NCI-H2196 (cell line): ENCODE results near the gene NUDT9.
"Not testable (repeated sequence)": the region's sequence is repeated elsewhere in the genome, so short reads cannot be mapped to it uniquely, and the experiment has no call there.

Experiments used
- DNase-seq: peaks from one replicate; lab custom pipeline; 2025; ENCODE audit not compliant: unreplicated experiment; lab: John Stamatoyannopoulos, UW

The NUDT9 gene

DNA sequence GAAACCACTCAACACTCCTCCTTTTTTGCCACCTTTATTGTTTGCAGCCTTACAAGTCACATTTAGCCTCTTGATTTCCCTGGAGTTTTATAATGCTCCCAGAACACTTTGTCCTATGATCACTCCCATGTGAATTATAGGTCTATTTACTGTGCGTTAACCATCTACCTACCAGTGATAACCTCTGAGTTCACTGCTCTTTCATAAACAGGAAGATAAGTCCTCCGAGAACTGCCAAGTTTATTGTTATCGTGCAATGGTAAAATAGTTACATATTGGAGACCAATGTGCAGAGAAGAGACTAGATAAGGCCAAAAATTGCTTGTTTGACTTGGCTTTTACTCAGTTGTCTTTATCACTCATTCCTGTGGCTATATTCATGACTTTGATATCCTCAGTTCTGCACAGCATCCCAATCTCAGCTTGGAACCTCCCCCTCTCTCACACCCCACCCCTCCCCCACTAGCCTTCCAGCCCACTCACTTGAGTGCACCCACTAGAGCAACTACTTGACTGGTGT, 12.9 kb upstream of the NUDT9 start:
- no peak for DNase-seq

DNA sequence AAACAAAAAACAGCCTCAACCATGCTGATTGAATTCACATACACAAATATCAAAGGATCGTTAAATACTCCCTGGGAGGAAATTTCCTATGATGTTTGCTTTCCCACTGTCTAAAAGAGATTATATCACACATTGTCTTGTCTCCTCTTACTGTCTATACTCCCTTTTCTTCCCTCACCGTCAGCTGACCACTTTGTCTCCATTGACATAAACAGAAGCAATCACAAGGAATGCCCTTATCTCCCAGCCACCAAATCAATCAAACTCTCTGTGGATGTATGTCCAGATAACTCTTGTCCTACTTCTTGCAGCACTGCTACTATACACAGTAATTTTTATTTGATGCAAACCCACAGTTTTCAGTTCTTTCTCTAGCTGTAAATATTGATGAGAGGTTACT, 12.2 kb upstream of the NUDT9 start:
- no peak for DNase-seq

DNA sequence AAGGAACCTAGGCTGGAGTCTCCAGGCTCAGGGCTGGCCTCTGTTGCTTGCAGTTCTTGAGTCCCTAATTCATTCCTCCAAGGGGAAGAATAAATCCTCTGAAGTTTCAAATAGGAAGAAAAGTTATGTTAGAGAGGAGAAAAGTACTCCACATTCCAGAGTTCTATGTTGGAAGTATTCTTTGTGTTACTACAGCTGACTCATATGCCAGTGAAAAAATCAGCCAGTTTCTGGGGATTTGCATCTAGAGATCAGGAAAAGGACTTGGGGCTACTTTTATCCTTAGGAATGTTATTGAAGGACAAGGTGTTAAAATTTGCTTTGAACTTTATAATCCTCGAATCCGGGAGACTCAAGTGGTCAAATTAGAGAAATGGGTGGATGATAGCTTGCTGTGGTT, 11.7 kb upstream of the NUDT9 start:
- DNase-seq = no peak

DNA sequence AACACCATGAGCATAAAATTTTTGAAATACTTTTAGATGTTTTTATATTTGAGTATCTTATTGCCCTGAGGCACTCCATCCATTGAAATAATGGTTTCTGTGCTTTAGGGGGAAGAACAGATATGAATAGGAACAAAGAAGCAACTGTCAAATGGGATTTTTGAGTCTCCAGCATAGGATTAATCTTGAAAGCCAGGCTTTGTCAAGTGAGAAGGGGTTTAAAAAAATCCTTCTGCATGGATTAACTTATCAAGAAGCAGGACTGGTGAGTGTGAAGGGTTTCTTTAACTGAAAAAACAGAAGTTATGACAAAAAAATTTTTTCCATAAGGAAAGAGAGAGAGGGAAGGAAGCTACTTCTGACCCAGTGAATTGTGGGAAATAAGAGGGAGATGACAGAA, 7.6 kb upstream of the NUDT9 start:
- DNase-seq = no peak

DNA sequence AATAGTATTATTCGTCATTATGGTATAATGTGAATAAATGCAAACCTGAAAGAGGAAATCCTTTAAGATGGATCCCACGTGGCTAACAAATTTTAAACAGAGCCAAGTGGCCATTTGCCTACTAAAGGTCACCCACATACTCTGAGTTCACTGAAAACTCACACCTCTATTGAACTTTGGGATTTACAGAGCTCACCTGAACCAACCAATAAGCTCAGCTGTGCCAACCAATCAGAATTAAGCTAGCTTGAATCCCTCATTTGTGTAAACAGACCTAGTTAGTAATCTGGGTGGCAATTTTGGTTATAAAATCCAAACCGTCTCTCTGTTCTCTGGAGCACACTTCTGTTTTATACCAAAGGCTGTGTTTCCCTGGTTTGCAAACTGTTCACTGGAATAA, 5.4 kb upstream of the NUDT9 start:
- no peak for DNase-seq

DNA sequence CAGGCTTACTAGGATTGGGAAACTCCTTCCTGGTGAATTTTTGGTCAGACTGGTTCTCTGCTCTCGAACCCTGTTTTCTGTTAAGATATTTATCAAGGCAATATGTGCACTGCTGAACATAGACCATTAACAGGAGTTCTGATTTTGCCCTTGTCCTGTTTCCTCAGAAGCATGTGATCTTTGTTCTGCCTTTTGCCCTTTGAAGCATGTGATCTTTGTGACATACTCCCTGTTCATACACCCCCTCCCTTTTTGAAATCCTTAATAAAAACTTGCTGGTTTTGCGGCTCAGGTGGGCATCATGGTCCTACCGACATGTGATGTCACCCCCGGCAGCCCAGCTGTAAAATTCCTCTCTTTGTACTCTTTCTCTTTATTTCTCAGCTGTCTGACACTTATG, 4.0 kb upstream of the NUDT9 start:
- not testable (repeated sequence) for DNase-seq

DNA sequence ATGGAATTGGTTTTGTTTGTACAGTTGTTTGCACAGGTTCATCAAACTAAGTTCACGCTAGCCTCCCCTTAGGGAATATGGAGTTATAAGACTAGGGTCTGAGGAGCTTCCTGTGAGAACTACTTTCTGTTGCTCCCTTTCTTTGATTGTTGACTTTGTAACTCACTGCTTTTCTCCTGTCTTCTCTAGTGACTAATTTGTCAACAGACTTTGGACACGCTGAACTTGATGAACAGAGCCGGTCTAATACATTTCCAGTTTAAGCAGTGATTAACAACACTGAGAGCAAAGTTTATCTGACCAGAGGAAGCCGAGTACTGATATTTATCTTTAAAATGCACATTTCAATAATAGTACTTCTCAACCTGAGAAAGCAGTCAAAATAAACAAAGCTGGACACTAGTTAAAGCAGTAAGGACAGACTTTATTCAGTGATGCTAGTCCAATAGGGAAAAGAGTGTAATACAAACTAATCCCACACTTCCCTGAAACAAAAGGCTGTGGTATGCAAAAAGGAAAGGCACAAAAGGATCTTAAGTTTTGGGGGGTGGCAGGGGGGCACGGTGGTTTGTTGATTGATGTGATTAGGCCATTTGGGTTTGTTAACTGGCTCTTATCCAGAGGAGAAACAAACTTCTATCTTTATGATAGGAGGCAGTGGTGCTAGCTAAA, 2.7 kb upstream of the NUDT9 start:
- DNase-seq = no peak

DNA sequence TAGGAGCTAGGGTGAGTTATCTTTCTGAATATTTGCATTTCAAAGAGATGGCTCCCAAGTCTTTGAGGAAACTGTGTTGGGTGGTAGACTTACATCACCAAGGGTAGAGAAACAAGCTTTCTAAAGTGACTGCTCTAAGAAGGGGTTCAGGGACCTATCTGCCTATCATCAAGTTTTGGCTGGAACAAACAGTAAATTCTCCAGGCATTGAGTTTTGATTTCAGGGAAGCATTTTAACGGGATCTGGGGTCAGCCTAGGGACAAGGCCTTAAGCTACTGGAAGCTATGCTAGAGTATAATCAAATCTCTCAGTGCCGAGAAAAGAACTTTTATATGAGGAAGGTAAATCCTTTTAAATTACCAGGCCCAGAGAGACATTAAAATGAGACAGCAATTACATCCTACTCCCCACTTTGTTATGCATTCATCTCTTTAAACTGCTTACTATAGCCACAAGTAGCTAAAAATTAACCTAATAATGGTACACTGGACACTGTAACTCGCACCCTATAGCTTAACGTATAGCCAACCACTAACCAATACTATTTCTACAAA, 2.0 kb upstream of the NUDT9 start:
- DNase-seq = no peak

DNA sequence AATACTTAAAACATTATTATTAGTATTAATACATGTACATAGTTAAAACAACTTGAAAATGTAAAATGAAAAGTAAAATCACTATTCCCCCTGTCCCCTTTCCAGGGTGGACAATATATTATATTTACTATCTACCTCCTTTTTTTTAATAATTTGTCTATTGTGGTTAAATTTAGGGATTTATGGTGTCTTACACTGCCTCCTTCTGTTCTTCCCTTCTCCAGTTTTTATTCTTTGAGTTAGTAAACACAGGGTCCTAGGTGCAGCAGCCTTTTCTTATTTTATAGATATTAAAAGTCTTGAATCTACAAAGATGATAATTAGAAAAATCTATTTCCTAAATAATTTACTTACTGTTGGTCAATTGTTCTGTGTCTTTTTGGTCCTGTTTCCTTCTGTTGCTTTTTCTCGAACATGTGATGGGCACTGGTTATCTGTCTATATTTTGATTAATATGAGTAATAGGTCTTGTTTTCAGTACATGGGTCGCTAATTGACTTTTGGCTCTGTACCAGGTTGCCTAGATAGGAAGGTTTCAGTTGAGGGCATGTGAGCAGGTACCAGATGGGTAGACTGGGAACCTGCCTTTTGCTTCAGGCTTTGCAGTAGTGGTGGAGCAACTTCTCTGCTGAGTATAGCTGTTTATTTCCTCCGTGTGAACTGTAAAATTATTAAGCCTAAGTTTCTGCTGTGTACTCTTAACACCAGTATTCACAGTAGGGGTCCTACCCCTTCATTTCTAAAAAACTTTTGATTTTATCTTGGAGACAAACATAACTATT, 1.1 kb downstream of the NUDT9 start:
- no peak for DNase-seq

DNA sequence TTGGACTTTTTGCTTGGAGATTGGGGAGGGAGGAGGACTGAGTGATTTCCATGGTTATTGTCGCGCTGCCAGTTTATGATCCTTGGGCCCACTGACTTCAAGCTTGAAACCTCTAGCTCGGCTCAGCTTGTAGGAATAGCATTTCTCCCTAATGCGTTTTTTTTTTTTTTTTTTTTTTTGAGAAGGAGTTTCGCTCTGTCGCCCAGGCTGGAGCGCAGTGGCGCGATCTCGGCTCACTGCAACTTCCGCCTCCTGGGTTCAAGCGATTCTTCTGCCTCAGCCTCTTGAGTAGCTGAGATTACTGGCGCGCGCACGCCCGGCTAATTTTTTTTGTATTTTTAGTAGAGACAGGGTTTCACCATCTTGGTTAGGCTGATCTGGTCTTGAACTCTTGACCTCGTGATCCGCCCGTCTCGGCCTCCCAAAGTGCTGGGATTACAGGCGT, 1.7 kb downstream of the NUDT9 start:
- not testable (repeated sequence) for DNase-seq

DNA sequence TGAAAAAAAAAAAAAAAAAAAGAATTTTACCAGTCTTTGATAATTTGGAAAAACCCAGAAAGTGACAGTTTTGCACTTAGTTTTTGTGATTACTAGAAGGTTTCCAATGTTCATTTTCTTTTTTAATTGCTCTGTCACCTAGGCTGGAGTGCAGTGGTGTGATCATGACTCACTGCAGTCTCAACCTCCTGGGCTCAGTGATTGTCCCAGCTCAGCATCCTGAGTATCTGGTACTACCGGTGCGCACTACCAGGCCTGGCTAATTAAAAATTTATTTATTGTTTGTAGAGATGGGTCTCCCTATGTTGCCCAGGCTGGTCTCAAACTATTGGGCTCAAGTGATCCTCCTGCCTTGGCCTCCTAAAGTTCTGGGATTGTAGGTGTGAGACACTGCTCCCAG, 3.3 kb downstream of the NUDT9 start:
- no peak for DNase-seq

DNA sequence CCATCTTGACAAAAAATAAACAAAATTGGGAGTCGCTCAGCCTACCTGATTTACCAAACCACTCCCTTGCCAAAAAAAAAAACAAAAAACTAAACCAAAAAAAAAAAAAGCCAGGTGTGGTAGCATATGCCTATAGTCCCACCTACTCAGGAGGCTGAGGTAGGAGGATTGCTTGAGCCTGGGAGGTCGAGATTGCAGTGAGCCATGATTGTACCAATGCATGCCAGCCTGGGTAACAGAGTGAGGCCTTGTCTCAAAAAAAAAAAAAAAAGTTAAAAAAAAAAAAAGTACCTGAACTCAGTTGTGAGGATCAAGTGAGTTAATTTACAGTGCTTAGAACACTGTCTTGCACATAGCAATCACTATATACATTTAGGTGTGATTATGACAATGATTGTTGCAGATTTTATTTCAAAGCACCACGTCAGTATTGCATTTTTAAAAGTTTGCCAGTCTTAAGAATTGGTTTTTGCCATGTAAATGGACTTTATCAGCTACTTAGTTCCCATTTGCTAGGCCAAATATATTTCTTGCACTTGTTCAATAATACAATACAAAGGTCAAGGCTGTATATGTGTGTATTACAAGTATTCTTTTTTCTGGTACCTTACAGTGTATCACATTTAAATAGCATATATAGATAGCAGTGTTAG, 4.6 kb downstream of the NUDT9 start:
- no peak for DNase-seq

DNA sequence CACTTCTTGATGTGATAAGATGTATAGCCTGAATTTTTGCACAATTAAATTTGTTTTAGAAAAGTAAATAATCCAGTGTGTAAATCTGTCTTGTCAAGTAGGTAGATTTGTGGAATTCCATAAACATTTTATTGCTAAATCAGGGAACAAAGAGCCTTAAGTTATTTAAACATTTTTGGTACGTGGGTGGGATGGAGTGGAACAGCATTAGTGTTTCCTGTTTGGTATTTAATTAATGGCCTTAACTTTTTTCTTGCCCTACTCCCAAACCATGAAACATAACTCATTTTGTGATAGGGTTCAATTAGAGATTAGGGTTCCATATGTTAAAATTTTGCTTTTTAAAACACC, 5.1 kb downstream of the NUDT9 start:
- no peak for DNase-seq

DNA sequence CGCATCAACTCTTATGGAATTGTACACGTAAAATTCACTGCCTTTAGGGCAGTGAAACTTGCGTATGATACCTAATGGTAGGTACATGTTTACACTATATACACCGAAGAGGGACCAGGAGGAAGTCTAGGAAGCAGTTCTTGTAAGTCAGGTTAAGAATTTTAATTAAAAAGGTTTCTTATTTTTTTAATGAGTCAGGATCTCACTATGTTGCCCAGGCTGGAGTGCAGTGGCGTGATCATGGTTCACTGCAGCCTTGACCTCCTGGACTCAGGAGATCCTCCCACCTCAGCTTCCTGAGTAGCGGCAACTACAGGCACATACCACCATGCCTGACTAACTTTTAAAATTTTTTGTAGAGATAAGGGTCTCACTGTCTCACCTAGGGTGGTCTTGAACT, 6.6 kb downstream of the NUDT9 start:
- no peak for DNase-seq

DNA sequence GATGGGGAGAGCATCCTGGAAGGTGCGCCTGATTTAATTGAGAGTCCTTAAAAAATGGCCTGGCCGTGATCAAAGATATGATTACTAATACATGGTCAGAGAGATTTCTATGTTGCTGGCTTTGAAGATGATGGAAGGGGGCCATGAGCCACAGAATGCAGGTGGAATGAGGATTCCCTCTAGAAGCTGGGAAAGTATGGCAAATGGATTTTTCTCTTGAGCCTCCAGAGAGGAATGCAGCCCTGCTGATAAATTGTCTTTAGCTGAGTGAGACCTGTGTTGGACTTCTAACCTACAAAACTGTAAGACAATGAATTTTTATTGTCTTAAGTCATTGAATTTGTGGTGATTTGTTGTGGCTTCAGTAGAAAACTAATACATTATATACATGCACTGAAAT, 7.7 kb downstream of the NUDT9 start:
- DNase-seq = no peak

DNA sequence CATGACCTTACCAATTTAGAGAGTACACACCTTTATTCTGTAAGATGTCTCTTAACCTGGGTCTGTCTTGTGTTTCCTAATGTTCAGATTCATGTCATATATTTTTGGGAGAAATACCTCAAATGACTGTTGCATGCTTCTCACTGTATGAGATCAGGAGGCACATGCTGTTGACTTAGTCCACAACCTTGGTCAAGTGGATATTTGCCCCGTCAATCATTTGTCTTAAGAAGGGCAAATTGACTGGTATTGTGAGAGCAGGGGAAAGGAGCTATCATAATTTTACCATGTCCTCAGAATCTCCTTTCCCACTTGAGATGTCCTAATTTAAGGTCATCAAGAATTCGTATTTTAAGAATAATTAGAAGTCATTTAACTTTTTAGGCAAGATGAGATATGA, 11.0 kb downstream of the NUDT9 start:
- DNase-seq = no peak

DNA sequence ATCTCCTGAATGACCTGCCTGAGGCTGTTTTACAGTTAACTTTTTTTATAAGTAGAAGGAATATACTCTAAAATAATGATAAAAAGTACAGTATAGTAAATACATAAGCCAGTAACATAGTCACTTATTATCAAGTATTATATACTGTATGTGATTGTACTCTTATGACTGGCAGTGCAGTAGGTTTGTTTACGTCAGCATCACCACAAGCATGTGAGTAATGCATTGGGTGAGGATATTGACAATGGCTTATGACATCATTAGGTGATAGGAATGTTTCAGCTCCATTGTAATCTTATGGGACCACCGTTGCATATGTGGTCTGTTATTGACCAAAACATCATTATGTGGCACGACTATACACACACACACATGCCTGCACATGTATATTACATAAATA, 20.5 kb downstream of the NUDT9 start:
- DNase-seq = no peak

DNA sequence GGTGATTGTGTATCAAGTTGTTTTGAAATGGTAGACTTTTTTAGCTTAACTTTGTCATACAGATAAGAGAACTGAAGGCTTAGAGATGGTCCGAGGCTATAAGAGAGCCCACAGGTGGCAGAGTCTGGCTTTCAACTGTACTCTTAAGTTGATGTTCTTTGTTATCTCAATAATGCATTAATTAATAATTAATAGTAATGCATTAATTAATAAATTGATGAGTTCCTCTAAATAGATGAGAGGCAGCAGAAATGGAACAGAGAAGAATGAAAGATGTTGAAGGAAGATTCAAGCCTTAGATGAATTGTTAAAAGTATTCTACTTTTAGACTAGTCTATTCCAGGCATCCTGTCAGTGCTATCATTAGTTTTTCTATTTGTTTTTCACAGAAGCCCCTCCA, 22.4 kb downstream of the NUDT9 start:
- DNase-seq = no peak

DNA sequence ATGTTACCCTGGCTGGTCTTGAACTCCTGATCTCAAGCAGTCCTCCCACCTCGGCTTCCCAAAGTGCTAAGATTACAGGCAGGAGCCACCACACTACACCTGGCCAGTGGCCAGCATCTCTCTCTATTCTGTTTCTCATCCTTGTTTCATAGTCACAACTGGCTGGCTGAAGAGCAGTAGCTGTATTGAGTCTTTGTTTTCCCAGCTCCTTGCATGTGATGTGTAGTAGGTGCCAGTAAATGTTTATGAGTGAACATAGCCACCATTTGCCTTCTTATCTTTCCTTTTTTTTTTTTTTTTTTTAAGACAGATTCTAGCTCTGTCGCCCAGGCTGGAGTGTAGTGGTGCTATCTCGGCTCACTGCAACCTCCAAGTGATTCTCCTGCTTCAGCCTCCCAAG, 23.6 kb downstream of the NUDT9 start:
- DNase-seq = no peak

DNA sequence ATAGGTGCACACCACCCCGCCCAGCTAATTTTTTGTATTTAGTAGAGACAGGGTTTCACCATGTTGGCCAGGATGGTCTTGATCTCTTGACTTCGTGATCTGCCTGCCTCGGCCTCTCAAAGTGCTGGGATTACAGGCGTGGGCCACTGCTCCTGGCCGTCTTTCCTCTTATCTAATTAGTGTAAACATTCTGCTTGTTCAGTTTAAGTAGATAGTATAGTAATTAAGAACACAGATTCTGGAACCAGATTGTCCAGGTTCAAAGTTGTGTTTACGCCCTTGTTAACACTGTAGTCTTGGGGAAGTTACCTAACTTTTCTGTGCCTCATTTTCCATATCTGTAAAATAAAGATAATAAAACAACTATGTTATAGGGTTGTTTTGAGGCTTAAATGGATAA, 24.0 kb downstream of the NUDT9 start:
- DNase-seq = not testable (repeated sequence)

DNA sequence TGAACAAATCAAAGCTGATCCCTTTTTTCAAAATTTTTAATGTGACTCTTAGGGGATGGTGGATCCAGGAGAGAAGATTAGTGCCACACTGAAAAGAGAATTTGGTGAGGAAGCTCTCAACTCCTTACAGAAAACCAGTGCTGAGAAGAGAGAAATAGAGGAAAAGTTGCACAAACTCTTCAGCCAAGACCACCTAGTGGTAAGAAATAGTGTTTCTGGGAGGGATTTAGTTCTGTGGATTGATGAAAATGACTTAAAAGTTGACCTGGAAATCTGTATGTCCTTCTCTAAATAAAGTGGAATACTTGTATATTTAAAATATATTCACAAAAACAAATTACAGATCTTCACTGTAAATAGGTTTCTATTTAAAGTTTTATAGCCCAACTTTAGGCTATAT, 29.2 kb downstream of the NUDT9 start:
- DNase-seq = no peak

DNA sequence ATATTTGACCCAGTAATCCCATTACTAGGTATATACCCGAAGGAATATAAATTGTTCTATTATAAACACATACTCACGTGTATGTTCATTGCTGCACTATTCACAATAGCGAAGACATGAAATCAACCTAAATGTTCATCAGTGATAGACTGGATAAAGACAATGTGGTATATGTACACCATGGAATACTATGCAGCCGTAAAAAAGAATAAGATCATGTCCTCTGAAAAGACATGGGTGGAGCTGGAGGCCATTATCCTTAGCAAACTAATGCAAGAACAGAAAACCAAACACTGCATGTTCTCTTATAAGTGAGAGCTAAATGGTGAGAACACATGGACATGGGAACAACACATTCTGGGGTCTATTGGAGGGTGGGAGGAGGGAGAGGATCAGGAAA, 36.5 kb downstream of the NUDT9 start:
- DNase-seq = no peak
